IMR-90 (cell line): ENCODE measurements around the gene KMT2D. TPM values are rescaled to one million over a fixed set of nuclear protein-coding genes. Genes with fewer than 3 reads are reported as not detected.

ENCODE experiments used
- ATAC-seq: fragments of 200-7000 bp; cut with Tn5 transposase; 2 replicates; pipeline ENCODE4 v1.9.1; 2020; ENCODE audit warnings: low read depth, mild to moderate bottlenecking, moderate library complexity
- BruUV-seq: library from RNA; stranded (reverse); fragments of 400-500 nt; replicated peaks from 2 replicates; lab custom pipeline; 2021; lab: Mats Ljungman, UMichigan
- CTCF ChIA-PET: fragments of 300-600 bp; formaldehyde crosslinking; extraction: SDS; loops from one replicate; lab custom pipeline; 2021; ENCODE audit warnings: antibody characterized with exemption; lab: Yijun Ruan, JAX
- POLR2A ChIA-PET: fragments of 300-600 bp; sonication (Branson Sonifier 250); formaldehyde crosslinking; loops from one replicate; lab custom pipeline; 2022; ENCODE audit warnings: antibody characterized with exemption; ENCODE audit not compliant: unreplicated experiment; lab: Charles Lee
- DNase-seq: peaks from one replicate; pipeline ENCODE4 v3.0.0; 2013
- H2AFZ ChIP-seq: replicated peaks from 2 replicates; pipeline ENCODE3; 2013; ENCODE audit warnings: low read length, mild to moderate bottlenecking; ENCODE audit not compliant: poor library complexity
- H2AK5ac ChIP-seq: 2 replicates; pipeline ENCODE4 v1.6.1; 2013; ENCODE audit warnings: low read depth, low read length, inconsistent platforms
- H2AK9ac ChIP-seq: replicated peaks from 2 replicates; pipeline ENCODE3; 2013; ENCODE audit warnings: mild to moderate bottlenecking, low read depth, low read length, moderate library complexity; ENCODE audit not compliant: poor library complexity
- H2BK120ac ChIP-seq: 2 replicates; pipeline ENCODE4 v1.6.1; 2013; ENCODE audit warnings: low read depth, low read length, inconsistent platforms
- H2BK15ac ChIP-seq: 3 replicates; pipeline ENCODE4 v1.6.1; 2013; ENCODE audit warnings: low read depth, low read length, inconsistent platforms
- H2BK20ac ChIP-seq: 2 replicates; pipeline ENCODE4 v1.6.1; 2013; ENCODE audit warnings: low read depth, mild to moderate bottlenecking, inconsistent platforms, low read length, moderate library complexity
- H2BK5ac ChIP-seq: 2 replicates; pipeline ENCODE4 v1.6.1; 2013; ENCODE audit warnings: mild to moderate bottlenecking, low read depth, low read length, inconsistent platforms; ENCODE audit not compliant: poor library complexity, severe bottlenecking
- H3K14ac ChIP-seq: replicated peaks from 2 replicates; pipeline ENCODE4 v1.6.1; 2013; ENCODE audit warnings: low read depth, low read length, inconsistent platforms
- H3K18ac ChIP-seq: 2 replicates; pipeline ENCODE4 v1.6.1; 2013; ENCODE audit warnings: low read depth, low read length, control low read depth
- H3K23ac ChIP-seq: 2 replicates; pipeline ENCODE4 v1.6.1; 2013; ENCODE audit warnings: low read depth, low read length, inconsistent platforms
- H3K27ac ChIP-seq: 2 replicates; pipeline ENCODE4 v1.5.1; 2013; ENCODE audit warnings: mild to moderate bottlenecking, control low read depth, low read length; ENCODE audit not compliant: insufficient read depth
- H3K27me3 ChIP-seq: 2 replicates; pipeline ENCODE4 v1.6.1; 2013; ENCODE audit warnings: low read length; ENCODE audit not compliant: control insufficient read depth, insufficient read depth
- H3K36me3 ChIP-seq: 2 replicates; pipeline ENCODE4 v1.6.1; 2013; ENCODE audit warnings: low read length, mixed read lengths; ENCODE audit not compliant: control insufficient read depth, insufficient read depth
- H3K4ac ChIP-seq: 2 replicates; pipeline ENCODE4 v1.6.1; 2013; ENCODE audit warnings: low read depth, low read length, inconsistent platforms
- H3K4me1 ChIP-seq: 2 replicates; pipeline ENCODE4 v1.6.1; 2013; ENCODE audit warnings: low read length, mixed read lengths; ENCODE audit not compliant: control insufficient read depth, insufficient read depth
- H3K4me2 ChIP-seq: 2 replicates; pipeline ENCODE4 v1.6.1; 2013; ENCODE audit warnings: low read depth, mild to moderate bottlenecking, control low read depth, low read length, moderate library complexity
- H3K4me3 ChIP-seq: 2 replicates; pipeline ENCODE4 v1.5.1; 2013; ENCODE audit warnings: low read depth, mild to moderate bottlenecking, control low read depth, low read length, moderate library complexity; ENCODE audit not compliant: insufficient read depth
- H3K56ac ChIP-seq: 2 replicates; pipeline ENCODE4 v1.6.1; 2013; ENCODE audit warnings: low read length, inconsistent platforms; ENCODE audit not compliant: insufficient read depth; ENCODE audit errors: extremely low read depth
- H3K79me1 ChIP-seq, 2 experiments: 2 replicates each; pipeline ENCODE4 v1.6.1; 2013; ENCODE audit warnings: low read length in 2 of 2, inconsistent platforms in 1 of 2, low read depth in 1 of 2
- H3K9ac ChIP-seq: 2 replicates; pipeline ENCODE4 v1.6.1; 2013; ENCODE audit warnings: low read depth, low read length, control low read depth
- H3K9me1 ChIP-seq: 2 replicates; pipeline ENCODE4 v1.6.1; 2013; ENCODE audit warnings: low read length, inconsistent platforms; ENCODE audit not compliant: insufficient read depth
- H3K9me3 ChIP-seq: 2 replicates; pipeline ENCODE4 v1.6.1; 2013; ENCODE audit warnings: low read length; ENCODE audit not compliant: control insufficient read depth, insufficient read depth
- H4K20me1 ChIP-seq: 2 replicates; pipeline ENCODE4 v1.6.1; 2013; ENCODE audit warnings: low read length, inconsistent platforms; ENCODE audit not compliant: insufficient read depth
- H4K5ac ChIP-seq: 2 replicates; pipeline ENCODE4 v1.6.1; 2013; ENCODE audit warnings: mild to moderate bottlenecking, low read depth, low read length, control low read depth
- H4K8ac ChIP-seq, 2 experiments: 2 replicates each; pipeline ENCODE4 v1.6.1; 2013; ENCODE audit warnings: low read depth in 2 of 2, low read length in 2 of 2, control low read depth in 1 of 2, inconsistent platforms in 1 of 2
- H4K91ac ChIP-seq: 2 replicates; pipeline ENCODE4 v1.6.1; 2013; ENCODE audit warnings: low read depth, low read length, inconsistent platforms; ENCODE audit not compliant: insufficient read depth
- CEBPB ChIP-seq: IDR thresholded peaks from 2 replicates; pipeline ENCODE4 v1.6.1; 2012; ENCODE audit warnings: low read depth, low read length, improper control_type of control experiment
- CHD1 ChIP-seq: IDR thresholded peaks from 2 replicates; pipeline ENCODE4 v1.6.1; 2012; ENCODE audit warnings: low read depth, low read length, improper control_type of control experiment
- MXI1 ChIP-seq: IDR thresholded peaks from 2 replicates; pipeline ENCODE4 v1.6.1; 2012; ENCODE audit warnings: low read depth, mild to moderate bottlenecking, low read length, moderate library complexity, borderline replicate concordance
- RAD21 ChIP-seq: IDR thresholded peaks from 2 replicates; pipeline ENCODE4 v1.6.1; 2012; ENCODE audit warnings: low read length, improper control_type of control experiment
- RCOR1 ChIP-seq: IDR thresholded peaks from 2 replicates; pipeline ENCODE4 v1.6.1; 2012; ENCODE audit warnings: mild to moderate bottlenecking, low read length, improper control_type of control experiment; ENCODE audit not compliant: insufficient replicate concordance
- RFX5 ChIP-seq: IDR thresholded peaks from 2 replicates; pipeline ENCODE4 v1.8.0; 2012; ENCODE audit warnings: low read depth, mild to moderate bottlenecking, low read length, moderate library complexity
- WGBS, 2 experiments: methylation state at CpG; one replicate each; pipeline versions ENCODE4 v1.1.5 to v1.1.7; 2013; ENCODE audit warnings: missing lambda C conversion rate in 2 of 2; ENCODE audit not compliant: insufficient read length in 1 of 2; ENCODE audit errors: extremely low coverage in 2 of 2; 5-methylcytosine and 5-hydroxymethylcytosine counted together
- dilution Hi-C: fragments of 300-500 bp; cut with HindIII; formaldehyde crosslinking; loops from one replicate; pipeline ENCODE4 v1.14.3; 2018; ENCODE audit warnings: low sequenced_read_pairs; ENCODE audit not compliant: unreplicated experiment
- in situ Hi-C: fragments of 300-500 bp; cut with MboI; formaldehyde crosslinking; loops from 3 replicates; pipeline ENCODE4 v1.14.3; 2019; ENCODE audit warnings: low sequenced_read_pairs, inconsistent platforms, mixed read lengths
- intact Hi-C: fragments of 100-400 bp; cut with micrococcal nuclease; formaldehyde crosslinking; loops from 2 replicates; pipeline ENCODE4 v1.10.0; 2022
- polyA plus RNA-seq, 3 experiments: library from polyadenylated mRNA; depleted of rRNA; stranded (reverse); fragments of >200 nt; gene quantifications; 2 replicates each; pipeline ENCODE4 v1.2.3, GENCODE V29; 2012; ENCODE audit warnings: low replicate concordance in 1 of 3
- total RNA-seq: library from RNA; depleted of rRNA; stranded (reverse); fragments of >200 nt; gene quantifications from 2 replicates; pipeline ENCODE4 v1.2.3, GENCODE V29; 2012
- TF ChIP-seq, protein P1 (sequence below): conservative IDR thresholded peaks from 2 replicates; pipeline ENCODE4 v1.5.1; 2012; ENCODE audit warnings: mild to moderate bottlenecking, low read depth, low read length, improper control_type of control experiment

The KMT2D gene
- total and polyA plus RNA-seq, 2 of the 4 experiments (the other 2 are of a cell fraction) = 6.6 to 25.2 TPM

DNA sequence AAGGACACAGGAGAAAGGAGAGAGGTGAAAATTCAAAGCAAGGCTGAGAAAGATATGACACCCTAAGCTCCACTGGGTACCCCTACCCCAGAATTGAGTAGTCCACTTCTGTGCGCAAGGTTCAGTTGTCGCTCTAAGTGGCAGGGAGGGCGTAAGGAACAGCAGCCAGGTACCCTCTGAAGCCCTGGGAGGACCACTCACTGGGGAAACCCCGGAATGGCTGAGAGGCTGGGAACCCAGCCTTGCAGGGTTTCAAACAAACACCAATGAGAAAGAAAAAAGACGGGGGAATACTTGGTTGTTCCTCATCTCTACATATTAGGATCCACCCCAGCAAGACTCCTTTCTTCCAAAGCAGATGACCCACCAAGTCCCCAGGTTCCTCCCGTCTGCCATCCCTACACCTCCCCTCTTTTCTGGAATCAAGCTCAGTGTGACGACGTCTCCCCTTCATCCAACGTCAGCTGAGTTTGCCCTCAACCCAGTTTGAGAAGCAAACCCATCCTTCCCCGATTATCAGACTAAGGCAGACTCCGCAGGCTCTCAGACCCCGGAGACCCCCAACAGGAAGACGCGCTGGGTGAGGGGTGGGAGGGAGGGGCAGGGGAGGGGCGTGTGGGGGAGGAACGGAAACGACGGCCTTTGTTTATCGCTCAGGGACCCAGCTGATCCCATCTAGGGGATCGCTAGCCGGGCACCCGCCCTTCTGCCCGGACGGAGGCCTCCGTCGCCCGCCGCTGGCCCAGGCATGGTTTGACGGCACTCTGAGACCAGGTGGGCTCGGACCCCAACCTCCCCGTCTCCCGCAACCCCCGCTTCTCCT, 49.3 kb upstream of the KMT2D start:
- Histone ChIP-seq H3K4me1 (peaks cover 13% of the 10 kb centered on the region), H3K18ac (peak overlapping the region; percentile 72), H2BK20ac (no peak overlapping the region), H3K9me1 (peaks cover 28% of the 10 kb centered on the region), H2BK120ac (no peak overlapping the region), H3K27me3 (no peaks in the 10 kb centered on the region), H3K27ac (peak overlapping the region; percentile 92), H4K91ac (peak overlapping the region; percentile 86), H3K4me3 (peak overlapping the region; percentile 85), H2BK5ac (peak overlapping the region; percentile 87), H4K8ac (peak overlapping the region; percentile 57 to 67; a peak in 2 of 4 replicates), H3K23ac (peak overlapping the region; percentile 90), H3K9ac (peak overlapping the region; percentile 93), H4K20me1 (peaks cover 43% of the 10 kb centered on the region), H3K14ac (peak overlapping the region; percentile 96), H3K56ac (peak overlapping the region; percentile 68; the same call in 1 of the 2 replicates), H3K4me2 (peak overlapping the region; percentile 95), H2AK9ac (peak overlapping the region; percentile 94), H2BK15ac (no peak overlapping the region), H4K5ac (peak overlapping the region; percentile 88), H3K79me1 (peaks cover 24 to 54% of the 10 kb centered on the region in 2 experiments; a peak in 3 of 4 replicates), H3K9me3 (no peaks in the 10 kb centered on the region), H2AFZ (peak overlapping the region; percentile 96), H3K36me3 (peaks cover 17% of the 10 kb centered on the region), H3K4ac (peak overlapping the region; percentile 90), H2AK5ac (peak overlapping the region; percentile 73)
- CTCF ChIA-PET = interaction anchor here (0.6 to 1.6 kb wide), 8 partner anchors 10 to 125 kb away, joined by 3 to 9 read pairs (median 3); partner anchors contain the start of gene RHEBL1
- 0% methylated on average over 10 of the region's 33 CpGs; no CpG with 5 or more reads in 1 of the 2 experiments for WGBS, 2 experiments
- intact Hi-C loops = no loop called here
- BruUV-seq = no TSS peak
- TF ChIP-seq RFX5 = no peak
- no peak for TF ChIP-seq RAD21
- no peak for TF ChIP-seq RCOR1
- TF ChIP-seq, protein P1, sequence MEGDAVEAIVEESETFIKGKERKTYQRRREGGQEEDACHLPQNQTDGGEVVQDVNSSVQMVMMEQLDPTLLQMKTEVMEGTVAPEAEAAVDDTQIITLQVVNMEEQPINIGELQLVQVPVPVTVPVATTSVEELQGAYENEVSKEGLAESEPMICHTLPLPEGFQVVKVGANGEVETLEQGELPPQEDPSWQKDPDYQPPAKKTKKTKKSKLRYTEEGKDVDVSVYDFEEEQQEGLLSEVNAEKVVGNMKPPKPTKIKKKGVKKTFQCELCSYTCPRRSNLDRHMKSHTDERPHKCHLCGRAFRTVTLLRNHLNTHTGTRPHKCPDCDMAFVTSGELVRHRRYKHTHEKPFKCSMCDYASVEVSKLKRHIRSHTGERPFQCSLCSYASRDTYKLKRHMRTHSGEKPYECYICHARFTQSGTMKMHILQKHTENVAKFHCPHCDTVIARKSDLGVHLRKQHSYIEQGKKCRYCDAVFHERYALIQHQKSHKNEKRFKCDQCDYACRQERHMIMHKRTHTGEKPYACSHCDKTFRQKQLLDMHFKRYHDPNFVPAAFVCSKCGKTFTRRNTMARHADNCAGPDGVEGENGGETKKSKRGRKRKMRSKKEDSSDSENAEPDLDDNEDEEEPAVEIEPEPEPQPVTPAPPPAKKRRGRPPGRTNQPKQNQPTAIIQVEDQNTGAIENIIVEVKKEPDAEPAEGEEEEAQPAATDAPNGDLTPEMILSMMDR = no peak
- TF ChIP-seq MXI1 = no peak
- no peak for TF ChIP-seq CEBPB
- TF ChIP-seq CHD1 = no peak
- dilution Hi-C loops = no loop called here
- ATAC-seq (peak; percentile 35), DNase-seq (no peak)
- in situ Hi-C loops = no loop called here
- POLR2A ChIA-PET = interaction anchor here (1.0 to 1.1 kb wide), 2 partner anchors 11 to 79 kb away, joined by 4 read pairs; partner anchors contain the start of gene TUBA1A
